Body of pancreas (tissue), 4 donors: ENCODE measurements around the gene MMP24OS. TPM values are rescaled to one million over a fixed set of nuclear protein-coding genes. Genes with fewer than 3 reads are reported as not detected.

Source experiments
- ATAC-seq: fragments of 150-250 bp; one replicate; pipeline ENCODE4 v1.9.1; 2016
- DNase-seq, 4 donors: peaks; one replicate each; pipeline ENCODE4 v3.0.0-alpha.2; 2019
- H3K27ac ChIP-seq, 4 donors: fragments of 200-600 bp; sonication (generic); 1 replicate in 3 of 4; 2 replicates in 1 of 4; pipeline versions ENCODE4 v1.5.1 to v1.6.1; 2016 to 2019; ENCODE audit warnings: mild to moderate bottlenecking in 1 of 4, mixed read lengths in 1 of 4, moderate library complexity in 1 of 4
- H3K27me3 ChIP-seq, 2 donors: fragments of 200-600 bp; sonication (generic); one replicate each; pipeline ENCODE4 v1.6.0; 2016; ENCODE audit warnings: mild to moderate bottlenecking in 1 of 2
- H3K36me3 ChIP-seq, 2 donors: fragments of 200-600 bp; sonication (generic); replicated peaks in 1 of 2; 2 replicates each; pipeline ENCODE4 v1.5.1; 2016; ENCODE audit warnings: low read depth in 2 of 2; ENCODE audit not compliant: insufficient read depth in 1 of 2
- H3K4me1 ChIP-seq: fragments of 200-600 bp; sonication (generic); one replicate; pipeline ENCODE4 v1.6.0; 2016
- H3K4me3 ChIP-seq, 2 donors: fragments of 200-600 bp; sonication (generic); 1 replicate in 1 of 2; 2 replicates in 1 of 2; pipeline ENCODE4 v1.5.1; 2016 to 2019
- H3K9me3 ChIP-seq, 3 donors: fragments of 200-600 bp; sonication (generic); 1 replicate in 2 of 3; 2 replicates in 1 of 3; pipeline ENCODE4 v1.5.1; 2016
- POLR2A ChIP-seq, 3 donors: fragments of 450-650 bp; IDR thresholded peaks; one replicate each; pipeline ENCODE4 v1.6.1; 2016; ENCODE audit warnings: antibody characterized with exemption in 3 of 3, mild to moderate bottlenecking in 2 of 3
- WGBS, 2 donors: methylation state at CpG; one replicate each; pipeline ENCODE4 v1.1.5; 2017; 5-methylcytosine and 5-hydroxymethylcytosine counted together
- intact Hi-C: fragments of 100-400 bp; cut with DNase I; formaldehyde crosslinking; loops from one replicate; pipeline ENCODE4 v1.15.1; 2023
- total RNA-seq, 2 donors: library from RNA; depleted of rRNA; stranded (reverse); fragments of >200 nt; gene quantifications; one replicate each; pipeline ENCODE4 v1.1.0, GENCODE V29; 2016
- TF ChIP-seq, protein P1 (sequence below), 7 experiments: fragments of 450-650 bp in 4 of 7; fragments of 200-600 bp in 3 of 7; sonication (generic) in 3 of 7; IDR thresholded peaks; one replicate each; pipeline ENCODE4 v1.5.1; 2016 to 2019; ENCODE audit warnings: antibody characterized with exemption in 7 of 7

Gene MMP24OS
- total RNA-seq, 2 donors from 2014 or later: 20.4 to 27.5 TPM

DNA sequence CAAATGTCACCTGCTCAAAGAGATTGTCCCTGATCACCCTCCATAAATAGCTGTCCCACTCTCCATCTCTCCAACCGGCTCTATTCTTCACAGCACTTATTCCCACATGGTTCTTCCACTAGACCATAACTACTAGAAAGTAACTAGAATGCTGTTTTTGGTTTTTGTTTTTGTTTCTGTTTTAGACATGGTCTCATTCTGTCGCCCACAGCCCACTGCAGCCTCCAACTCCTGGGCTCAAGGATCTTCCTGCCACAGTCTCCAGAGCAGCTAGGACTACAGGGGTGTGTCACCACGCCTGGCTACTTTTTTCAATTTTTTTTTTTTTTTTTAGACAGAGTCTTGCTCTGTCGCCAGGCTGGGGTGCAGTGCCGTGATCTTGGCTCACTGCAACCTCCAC lies 39.2 kb downstream of the MMP24OS start:
- intact Hi-C loops: no loop called here
- DNase-seq (no peak), ATAC-seq (no peak)
- Histone ChIP-seq H3K36me3 (no peaks in the 10 kb centered on the region), H3K4me1 (no peaks in the 10 kb centered on the region), H3K9me3 (no peaks in the 10 kb centered on the region), H3K27me3 (no peaks in the 10 kb centered on the region), H3K4me3 (no peak overlapping the region), H3K27ac (no peak overlapping the region)
- TF ChIP-seq, protein P1, sequence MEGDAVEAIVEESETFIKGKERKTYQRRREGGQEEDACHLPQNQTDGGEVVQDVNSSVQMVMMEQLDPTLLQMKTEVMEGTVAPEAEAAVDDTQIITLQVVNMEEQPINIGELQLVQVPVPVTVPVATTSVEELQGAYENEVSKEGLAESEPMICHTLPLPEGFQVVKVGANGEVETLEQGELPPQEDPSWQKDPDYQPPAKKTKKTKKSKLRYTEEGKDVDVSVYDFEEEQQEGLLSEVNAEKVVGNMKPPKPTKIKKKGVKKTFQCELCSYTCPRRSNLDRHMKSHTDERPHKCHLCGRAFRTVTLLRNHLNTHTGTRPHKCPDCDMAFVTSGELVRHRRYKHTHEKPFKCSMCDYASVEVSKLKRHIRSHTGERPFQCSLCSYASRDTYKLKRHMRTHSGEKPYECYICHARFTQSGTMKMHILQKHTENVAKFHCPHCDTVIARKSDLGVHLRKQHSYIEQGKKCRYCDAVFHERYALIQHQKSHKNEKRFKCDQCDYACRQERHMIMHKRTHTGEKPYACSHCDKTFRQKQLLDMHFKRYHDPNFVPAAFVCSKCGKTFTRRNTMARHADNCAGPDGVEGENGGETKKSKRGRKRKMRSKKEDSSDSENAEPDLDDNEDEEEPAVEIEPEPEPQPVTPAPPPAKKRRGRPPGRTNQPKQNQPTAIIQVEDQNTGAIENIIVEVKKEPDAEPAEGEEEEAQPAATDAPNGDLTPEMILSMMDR (IDR thresholded peaks at IDR 0.05): no peak
- no peak for TF ChIP-seq POLR2A (IDR thresholded peaks at IDR 0.05)
- 79 to 93% methylated on average over 5 of the region's 5 CpGs for WGBS, 2 donors

DNA sequence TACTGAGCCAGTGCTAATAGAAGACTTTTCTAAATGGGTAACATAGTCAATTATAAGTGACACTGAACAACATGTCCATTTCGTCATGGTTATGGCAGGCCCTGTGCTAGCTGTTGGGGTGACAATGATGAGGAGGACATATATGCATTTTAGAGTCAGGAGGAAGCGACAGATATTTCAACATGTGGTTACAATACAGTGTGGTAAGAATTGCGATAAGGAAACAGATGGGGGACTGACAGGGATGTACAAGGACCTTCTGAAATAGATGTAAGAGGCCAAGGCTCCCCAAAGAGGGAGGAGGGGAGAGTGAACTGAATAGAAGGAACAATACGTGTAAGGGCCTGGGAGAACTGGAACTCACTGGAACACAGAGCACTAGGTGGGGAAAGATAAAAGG lies 39.8 kb downstream of the MMP24OS start:
- TF ChIP-seq, protein P1 (IDR thresholded peaks at IDR 0.05): no peak
- no peak for TF ChIP-seq POLR2A (IDR thresholded peaks at IDR 0.05)
- Histone ChIP-seq H3K27ac (no peak overlapping the region), H3K4me3 (no peak overlapping the region), H3K36me3 (no peaks in the 10 kb centered on the region), H3K4me1 (no peaks in the 10 kb centered on the region), H3K9me3 (no peaks in the 10 kb centered on the region), H3K27me3 (no peaks in the 10 kb centered on the region)
- ATAC-seq: no peak
- 83 to 93% methylated on average over 4 of the region's 4 CpGs for WGBS, 2 donors
- no peak for DNase-seq
- intact Hi-C loops: no loop called here

DNA sequence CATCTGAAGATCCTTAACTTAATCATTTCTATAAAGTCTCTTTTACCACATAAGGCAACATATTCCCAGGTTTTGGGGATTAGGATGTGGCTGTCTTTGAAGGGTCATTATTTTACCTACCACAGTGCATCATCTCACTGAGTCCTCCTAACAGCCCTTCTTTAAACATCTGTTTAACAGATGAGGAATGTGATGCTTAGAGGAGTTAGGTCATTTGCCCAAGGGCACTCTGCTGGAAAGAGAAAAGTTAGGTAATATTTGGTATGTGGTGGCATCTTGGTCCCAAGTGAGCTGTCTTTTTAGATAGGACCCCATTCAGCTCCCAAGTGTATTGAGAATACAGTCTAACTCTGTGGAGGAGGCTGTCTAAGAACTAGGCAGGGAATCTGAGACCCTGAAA lies 40.4 kb downstream of the MMP24OS start:
- ATAC-seq: no peak
- TF ChIP-seq, protein P1 (IDR thresholded peaks at IDR 0.05): no peak
- TF ChIP-seq POLR2A (IDR thresholded peaks at IDR 0.05): no peak
- H3K36me3 ChIP-seq: no peaks in the 10 kb centered on the region
- H3K9me3 ChIP-seq: no peaks in the 10 kb centered on the region
- no peaks in the 10 kb centered on the region for H3K4me1 ChIP-seq
- no peak for DNase-seq
- intact Hi-C loops: no loop called here
- no peak overlapping the region for H3K27ac ChIP-seq
- H3K27me3 ChIP-seq: no peaks in the 10 kb centered on the region
- no peak overlapping the region for H3K4me3 ChIP-seq

DNA sequence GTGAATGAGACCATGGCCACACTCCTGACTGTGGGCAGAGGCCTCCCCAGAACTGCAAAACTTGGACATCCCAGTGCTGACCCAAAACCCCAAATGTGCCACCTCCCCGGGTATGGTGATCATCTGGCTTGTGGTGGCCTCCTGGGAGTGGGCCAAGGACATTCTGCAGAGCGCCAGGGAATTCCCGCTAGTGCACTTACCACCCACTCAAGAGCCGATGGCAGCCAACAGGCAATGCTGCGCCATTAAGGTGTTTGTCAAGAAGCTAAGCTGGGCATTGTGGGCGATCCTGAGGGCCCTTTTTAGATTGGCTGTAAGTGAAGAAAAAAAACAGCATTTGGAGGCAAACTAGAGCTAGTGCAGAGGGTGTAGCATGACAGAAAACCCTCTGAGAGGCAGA lies 42.0 kb downstream of the MMP24OS start:
- DNase-seq (no peak), ATAC-seq (no peak)
- no peaks in the 10 kb centered on the region for H3K4me1 ChIP-seq
- WGBS, 2 donors: 88 to 98% methylated on average over 5 to 6 of the region's 6 CpGs
- H3K27me3 ChIP-seq: no peaks in the 10 kb centered on the region
- H3K4me3 ChIP-seq: no peak overlapping the region
- H3K36me3 ChIP-seq: no peaks in the 10 kb centered on the region
- no peaks in the 10 kb centered on the region for H3K9me3 ChIP-seq
- intact Hi-C loops: no loop called here
- TF ChIP-seq, protein P1 (IDR thresholded peaks at IDR 0.05): no peak
- no peak overlapping the region for H3K27ac ChIP-seq

DNA sequence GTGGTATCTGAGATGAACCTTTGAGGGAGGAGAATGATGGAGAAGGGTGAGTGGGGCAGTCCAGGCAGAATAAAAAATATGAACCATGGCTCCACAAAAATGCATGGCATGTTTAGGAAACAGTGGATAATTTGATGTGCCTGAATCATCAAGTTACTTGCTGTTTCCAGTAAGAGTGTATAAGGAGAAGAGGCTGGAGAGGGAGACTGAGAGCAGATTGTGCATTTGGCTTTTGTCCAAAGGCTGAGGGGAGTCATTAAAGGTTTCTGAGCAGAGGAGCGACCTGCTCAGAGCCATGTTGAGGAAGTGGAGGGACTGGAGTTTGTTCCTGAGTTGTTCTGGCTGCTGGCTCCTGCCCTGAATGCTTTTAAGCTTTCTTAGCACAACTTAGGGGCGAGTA lies 45.3 kb downstream of the MMP24OS start:
- TF ChIP-seq, protein P1 (IDR thresholded peaks at IDR 0.05): no peak
- no peak for TF ChIP-seq POLR2A (IDR thresholded peaks at IDR 0.05)
- DNase-seq (no peak), ATAC-seq (no peak)
- Histone ChIP-seq H3K9me3 (no peaks in the 10 kb centered on the region), H3K36me3 (no peaks in the 10 kb centered on the region), H3K4me1 (no peaks in the 10 kb centered on the region), H3K4me3 (no peak overlapping the region), H3K27ac (no peak overlapping the region), H3K27me3 (no peaks in the 10 kb centered on the region)
- intact Hi-C loops: no loop called here
- WGBS, 2 donors: 91 to 96% methylated on average over 2 of the region's 2 CpGs
